NCI-H345 (cell line): Measurements from ENCODE around the gene VAPB.

Experiments
- DNase-seq: peaks from one replicate; lab custom pipeline; 2025; lab: John Stamatoyannopoulos, UW

VAPB gene

DNA sequence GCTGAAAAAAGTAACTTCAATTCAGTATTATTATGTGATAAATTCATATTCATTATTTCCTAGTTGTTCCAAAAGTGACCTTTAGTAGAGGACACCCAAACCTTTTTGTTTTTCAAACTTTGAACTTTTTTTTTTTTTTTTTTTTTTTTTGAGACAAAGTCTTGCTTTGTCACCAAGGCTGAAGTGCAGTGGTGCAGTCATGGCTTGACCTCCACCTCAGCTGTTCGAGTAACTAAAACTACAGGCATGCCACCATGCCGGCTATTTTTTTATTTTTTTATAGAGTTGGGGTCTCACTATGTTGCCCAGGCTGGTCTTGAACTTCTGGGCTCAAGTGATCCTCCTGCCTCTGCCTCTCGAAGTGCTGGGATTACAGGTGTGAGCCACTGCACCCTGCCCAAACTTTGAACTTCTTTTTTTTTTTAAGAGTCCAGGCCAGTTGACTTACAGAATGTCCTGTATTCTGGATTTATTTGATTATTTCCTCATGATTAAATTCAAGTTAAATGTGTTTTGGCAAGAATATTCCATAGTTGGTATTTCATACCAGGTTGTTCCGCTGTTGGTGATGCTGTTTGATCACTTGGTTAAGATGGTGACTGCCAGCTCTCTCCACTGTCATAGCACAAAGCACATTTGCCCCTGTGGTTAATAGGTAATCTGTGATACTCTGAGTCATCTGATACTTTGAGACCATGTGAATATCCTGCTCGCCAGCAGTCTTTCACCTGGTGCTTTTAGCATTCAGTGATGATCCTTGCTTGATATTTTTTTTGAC is 48.0 kb downstream of the VAPB start:
- no peak for DNase-seq

- no peak for DNase-seq
Observed at GRCh38 chr20:58438970-58439808, 50.2 kb downstream of the VAPB start.

DNA sequence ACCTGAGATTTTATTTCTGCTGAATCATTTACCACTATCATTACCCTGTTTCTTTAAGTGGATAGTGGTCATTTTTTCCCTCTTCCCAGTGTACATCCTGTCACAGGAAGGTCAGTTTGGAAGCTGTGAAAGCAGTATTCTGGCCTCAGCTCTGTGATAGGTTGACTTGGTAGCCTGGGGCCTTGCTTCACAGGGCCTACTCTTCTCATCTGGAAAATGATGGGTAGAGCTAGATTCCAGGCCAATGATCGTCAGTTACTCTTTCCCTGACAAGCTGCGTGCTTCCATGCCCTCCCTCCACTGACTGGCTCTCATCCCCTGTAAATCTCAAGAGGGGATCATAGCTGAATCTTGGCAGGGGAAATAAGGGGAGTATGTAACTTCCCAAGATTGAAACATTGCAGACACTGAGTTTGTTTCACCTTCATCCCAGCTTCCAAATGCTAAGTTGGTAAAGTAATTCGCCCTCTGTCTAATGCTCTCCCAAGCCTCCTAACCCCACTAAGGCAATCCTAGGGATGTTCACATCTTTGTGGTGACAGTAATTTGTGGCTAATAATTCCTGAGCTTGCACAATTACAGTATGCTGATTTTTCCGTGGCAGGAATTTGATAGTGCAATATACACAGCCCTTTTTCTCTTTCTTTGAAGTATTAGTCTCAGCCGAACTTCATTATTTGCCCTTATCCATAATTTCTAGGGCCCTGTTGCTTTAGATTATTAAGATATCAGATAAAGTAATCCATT is 51.2 kb downstream of the VAPB start:
- no peak for DNase-seq

DNA sequence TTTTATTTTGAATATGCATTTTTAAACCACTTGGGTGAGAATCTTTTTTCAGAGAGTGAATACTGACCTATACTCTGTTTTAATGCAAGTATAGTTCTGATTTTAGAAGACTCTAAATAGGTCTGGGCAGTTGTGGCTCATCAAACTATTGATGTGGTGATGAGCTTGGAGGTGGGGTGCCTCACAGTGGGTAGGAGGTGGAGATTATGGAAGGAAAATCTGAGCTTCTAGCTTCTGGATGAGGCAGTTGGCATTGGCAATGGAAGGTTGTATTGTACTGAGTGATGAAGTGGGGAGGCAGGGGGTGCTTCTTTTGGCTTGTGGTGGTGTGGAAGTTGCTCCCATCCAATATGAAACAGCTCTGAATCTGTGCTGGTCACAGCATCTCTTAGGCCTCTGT is 52.7 kb downstream of the VAPB start:
- no peak for DNase-seq

DNA sequence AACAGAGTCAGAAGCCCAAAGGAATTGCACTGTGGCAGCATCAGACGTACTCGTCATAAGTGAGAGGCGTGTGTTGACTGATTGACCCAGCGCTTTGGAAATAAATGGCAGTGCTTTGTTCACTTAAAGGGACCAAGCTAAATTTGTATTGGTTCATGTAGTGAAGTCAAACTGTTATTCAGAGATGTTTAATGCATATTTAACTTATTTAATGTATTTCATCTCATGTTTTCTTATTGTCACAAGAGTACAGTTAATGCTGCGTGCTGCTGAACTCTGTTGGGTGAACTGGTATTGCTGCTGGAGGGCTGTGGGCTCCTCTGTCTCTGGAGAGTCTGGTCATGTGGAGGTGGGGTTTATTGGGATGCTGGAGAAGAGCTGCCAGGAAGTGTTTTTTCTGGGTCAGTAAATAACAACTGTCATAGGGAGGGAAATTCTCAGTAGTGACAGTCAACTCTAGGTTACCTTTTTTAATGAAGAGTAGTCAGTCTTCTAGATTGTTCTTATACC is 55.8 kb downstream of the VAPB start:
- no peak for DNase-seq

DNA sequence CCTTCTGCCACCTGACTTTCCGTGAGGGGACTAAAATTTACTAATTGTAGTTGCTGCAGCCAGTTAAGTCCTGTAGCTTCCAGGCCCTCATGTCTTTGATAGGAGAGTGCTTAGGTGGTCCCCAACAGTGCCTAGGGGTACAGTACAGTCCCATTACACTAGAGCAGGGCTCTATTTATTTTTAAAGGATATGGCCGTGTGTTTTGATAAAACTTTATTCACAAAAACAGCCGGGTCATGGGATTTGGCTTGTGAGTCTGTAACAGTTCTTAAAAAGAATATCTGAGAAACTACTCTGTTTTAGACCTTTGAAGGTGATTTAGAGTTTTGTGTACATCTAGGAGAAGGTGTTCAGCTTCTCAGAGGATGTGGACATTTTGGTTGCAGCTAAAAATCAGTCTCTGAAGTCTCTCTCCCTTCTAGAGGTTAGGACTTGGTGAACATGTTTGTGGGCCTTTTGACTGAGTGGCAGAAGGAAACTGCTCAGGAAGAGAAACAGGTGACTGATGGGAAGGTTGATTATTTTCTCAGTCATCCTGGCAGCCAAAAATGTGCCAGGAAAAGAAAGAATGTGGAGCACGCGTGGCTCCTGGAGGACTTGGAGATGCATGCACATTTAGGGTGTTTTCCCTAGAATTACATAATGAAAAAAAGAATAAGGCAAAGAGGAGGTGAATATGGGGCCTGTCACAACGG is 57.4 kb downstream of the VAPB start:
- no peak for DNase-seq

- no peak for DNase-seq
Observed at GRCh38 chr20:58446960-58447265, 57.9 kb downstream of the VAPB start.

DNA sequence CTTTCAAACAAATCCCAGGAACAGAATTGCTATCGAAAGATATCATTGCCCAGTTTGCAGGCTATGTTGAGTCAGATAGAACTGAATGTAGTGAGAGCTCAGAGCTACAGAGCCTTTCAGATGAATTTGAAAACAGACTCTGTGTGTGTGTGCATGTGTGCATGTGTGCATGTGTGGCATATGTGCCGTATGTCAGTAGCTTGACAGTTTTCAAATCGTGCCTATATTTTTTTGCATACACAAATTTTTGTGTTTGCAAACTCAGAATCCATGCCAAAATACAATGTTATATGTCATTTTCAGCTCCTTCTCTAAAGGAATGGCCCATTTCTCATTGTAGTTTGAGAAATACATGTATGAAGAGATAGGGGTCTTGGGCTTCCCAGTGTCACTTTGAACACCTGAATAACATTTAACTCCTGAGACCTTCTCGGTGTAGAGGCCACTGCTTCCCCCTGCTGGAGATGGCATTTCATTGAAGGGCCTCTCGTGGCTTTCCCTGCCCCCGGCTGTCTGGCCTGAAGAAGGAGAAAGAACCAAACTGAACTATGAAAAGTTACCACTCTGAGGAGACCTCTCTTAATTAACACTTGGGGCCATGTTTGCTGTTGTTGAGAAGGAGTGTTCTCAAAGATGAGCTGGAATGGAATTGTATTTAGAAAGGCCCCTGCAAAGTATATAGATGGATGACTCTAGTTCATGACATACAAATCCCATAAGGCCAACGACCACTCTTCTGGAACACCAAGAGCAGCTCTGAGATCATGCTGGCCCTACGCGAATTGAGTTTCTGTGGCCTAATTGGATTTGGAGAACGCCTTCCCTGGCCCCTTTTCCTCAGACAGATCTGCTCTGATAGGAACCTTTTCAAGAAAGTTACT is 58.7 kb downstream of the VAPB start:
- DNase-seq, result peak; percentile 32

DNA sequence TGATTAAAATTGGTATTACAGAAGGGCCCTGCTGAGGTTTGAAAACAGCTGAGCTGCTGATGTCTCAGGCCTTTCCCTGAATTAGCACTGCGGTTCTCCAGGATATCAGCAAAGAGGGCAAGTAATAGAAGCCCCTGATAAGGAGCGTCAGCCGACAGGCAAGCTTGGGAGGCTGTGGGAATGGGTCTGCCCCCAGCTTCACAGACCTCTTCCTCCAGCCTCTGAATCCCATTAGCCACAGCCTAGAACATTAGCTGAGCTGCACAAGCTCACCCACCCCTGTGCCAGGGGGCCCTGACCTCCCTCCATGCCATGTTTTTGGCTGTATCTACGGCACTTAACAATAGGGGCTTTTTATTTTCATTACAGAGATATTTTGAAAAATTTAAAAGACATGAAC is 59.9 kb downstream of the VAPB start:
- no peak for DNase-seq

GRCh38 chr20:58449681-58450221 is 60.7 kb downstream of the VAPB start:
- no peak for DNase-seq

DNA sequence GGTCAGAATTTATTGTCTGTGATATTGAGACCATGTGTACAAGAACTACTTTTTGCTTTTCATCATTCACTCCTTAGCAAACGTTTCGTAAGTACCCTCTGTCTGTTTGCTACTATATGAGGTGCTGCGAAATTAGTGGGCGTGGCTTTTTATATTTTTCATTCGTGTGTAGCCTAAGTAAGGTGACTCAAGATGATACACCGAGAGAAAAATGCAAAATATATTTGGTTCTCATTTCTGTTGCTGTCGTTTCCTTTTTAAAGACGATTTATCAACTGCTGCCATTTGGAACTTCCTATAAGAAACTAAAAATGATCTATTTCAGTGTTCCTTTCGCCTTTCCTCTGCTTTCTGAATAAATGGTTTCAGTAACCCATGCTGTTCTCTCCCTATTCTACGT is 61.2 kb downstream of the VAPB start:
- no peak for DNase-seq

DNA sequence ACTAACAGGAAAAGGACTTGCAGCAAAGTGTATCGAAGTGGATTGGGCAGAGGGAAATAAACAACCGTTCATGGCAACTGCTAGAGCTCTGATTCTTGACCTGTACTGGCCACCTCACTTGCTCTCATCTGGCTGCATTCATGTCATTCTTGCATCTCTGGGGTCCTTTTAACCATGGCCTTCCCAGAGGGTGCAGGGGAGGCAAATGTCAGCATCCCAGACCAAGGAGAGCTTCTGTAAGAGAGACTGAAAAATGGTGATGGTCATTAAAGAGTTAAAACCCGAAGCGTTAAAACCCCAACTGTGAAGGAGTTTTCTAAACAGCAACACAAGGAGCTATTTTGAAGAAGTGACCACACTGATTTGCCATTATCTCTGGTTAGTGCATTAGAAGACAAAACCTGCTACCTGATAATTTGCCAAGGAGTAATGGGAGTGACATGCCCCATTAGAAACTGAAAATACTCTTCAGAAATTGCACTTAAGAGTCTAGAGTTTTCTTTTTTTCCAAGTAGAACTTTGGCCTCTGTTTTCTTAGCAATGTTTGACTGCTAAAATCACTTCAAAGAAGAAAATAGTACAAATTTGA is 63.7 kb downstream of the VAPB start:
- DNase-seq, result no peak

DNA sequence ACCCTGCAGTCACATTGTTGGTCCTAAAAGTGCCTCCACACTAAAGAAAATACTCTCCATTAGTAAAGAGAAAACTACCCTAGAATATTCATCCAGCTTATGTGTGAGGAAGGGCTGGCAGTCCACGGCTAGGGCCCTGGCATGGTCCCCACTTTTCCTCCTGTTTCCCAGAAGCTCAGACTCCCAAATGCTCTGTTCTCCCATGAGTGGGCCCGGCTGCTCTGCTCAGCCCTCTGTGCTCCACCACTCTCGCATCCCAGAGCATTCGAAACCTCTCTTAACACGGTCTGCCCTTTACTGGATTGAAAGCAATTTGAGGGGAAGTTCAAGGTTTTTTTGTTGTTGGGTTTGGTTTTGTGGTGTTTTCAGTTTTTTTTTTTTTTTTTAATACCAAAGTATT is 64.4 kb downstream of the VAPB start:
- DNase-seq, result no peak

DNA sequence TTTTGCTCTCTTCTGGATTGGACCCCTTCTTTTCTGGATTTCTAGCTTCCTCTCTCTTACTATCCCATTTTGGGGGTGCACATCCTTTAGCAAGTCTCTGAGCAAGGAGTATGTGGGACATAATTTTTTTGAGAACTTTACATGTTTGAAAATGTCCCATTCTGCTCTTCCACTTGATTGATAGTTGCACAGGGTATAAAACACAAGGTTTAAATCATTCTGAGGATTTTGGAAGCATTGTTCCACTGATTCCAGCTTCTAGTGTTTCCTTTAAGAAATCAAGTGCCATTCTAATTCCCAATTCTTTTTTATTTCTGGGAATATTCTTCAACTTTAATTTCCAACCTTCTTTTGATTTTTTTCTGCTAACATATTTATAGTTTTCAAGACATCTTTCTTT is 65.4 kb downstream of the VAPB start:
- no peak for DNase-seq

- DNase-seq, result no peak
Observed at GRCh38 chr20:58457083-58457695, 68.2 kb downstream of the VAPB start.

- DNase-seq, result no peak
Observed at GRCh38 chr20:58458342-58459057, 69.5 kb downstream of the VAPB start.

DNA sequence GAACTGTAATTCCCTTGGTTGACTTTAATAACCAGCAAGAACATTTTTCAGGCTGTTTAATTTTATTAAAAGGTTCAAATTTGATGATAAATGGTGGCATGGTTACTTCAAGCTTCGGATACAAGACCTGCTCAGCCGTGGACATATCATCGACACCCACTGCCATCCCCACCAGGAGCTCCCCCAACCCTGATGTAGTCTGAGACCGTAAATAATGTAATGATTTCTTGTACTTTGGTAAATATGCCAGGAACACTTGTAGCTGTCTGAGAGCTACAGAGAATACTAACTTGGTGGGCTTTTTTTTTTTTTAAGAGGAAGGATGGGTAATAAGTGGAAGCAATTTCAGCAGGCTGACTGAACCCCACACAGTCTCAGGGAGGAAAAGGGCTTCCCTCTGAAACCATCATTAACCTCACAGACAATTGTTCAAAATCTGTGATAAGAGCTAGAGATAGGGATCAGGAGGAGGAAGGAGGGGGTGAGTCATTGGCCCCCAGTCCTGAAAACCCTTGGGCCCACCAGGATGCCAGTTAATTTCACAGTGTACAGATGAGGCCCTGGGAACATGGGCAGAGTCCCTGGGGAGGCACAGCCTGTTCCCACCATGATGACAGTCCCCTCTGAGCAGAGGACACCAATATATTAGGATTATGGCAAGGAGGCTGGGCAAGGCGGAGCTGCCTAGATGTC is 70.2 kb downstream of the VAPB start:
- no peak for DNase-seq

DNA sequence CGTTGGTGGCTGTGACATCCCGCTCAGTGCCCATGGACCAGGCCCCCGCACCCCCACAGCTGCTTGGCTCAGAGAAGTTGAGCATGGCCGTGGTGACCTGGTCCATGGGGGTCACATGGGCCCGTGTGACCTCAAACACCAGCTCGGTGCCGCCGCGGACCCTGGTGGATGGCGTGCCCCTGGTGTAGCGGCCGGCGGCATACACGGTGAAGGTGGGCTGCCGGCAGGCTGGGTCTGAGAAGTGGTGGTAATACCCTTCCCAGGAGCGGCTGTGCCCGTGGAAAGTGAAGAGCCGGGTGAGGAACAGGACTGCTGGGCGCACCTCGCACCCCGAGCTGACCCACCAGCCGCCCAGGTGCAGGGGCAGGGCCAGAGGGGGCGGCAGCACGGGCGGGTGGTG is 72.1 kb downstream of the VAPB start:
- no peak for DNase-seq

DNA sequence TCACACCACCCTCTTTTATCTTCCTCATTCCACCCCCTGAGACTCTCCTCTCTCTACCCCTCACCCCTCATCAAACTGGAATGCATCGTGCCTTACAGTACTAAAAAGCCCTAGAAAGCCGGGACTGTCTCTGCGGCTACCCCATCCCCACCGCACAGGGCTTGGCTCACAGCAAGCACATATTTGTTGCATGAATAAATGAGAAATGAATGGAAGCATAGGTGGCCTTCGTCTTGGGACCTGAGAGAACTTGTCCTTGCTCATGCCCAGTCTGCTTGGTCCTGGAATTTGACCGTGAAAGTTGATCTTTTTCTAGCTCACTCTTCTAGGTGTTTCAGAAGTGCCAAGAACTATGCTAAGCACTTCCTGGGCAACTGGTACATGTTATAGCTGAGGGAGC is 72.9 kb downstream of the VAPB start:
- DNase-seq, result no peak
